Measurements from ENCODE around the gene GALNT9.
"Not testable (repeated sequence)": the region's sequence is repeated elsewhere in the genome, so short reads cannot be mapped to it uniquely, and the experiment has no call there.

Gene GALNT9

DNA sequence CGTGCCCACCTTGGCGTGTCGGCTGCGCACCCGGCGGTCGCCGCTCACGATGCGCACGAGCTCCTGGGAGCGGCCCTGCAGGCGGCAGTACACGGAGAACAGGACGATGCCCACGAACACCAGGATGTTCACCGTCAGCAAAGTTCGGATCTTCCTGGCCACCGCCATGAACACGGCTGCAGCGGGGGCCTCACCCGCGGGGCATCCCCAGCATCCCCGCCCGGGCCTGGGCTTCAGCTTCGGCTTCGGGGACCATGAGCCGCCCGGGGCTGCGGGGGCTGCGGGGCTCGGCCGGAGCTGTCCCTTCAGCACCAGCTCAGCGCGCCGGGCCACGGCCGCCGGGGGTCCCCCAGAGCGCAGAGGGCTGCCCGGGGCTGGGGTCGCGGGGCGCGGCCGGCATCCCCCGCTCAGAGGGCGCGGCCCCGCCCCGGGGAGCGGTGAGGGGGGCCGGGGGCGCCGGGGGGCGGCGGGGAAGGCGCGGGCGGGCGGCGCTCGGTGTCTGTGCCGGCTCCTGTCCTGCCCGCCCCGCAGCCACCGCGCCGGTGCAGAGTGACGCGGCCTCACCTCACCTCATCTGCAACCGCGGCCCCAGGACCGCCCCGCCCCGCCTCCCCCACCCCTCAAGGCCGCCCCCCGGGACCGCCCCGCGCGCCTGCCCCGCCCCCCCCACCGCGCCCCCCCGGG, at the start of gene GALNT9:
TSS of gene GALNT9 (minus strand) at position 554 of the 684 bp plus-strand sequence. CDS start at position 168, 386 bp downstream.
- Histone ChIP-seq H3K4me3 (ENCODE audit: low read length) (no peak within 1 kb of the TSS), H3K4me1 (ENCODE audit: insufficient read depth, low read length) (no peaks in the 10 kb centered on the region), H3K9me3 (ENCODE audit: low read length) (no peaks in the 10 kb centered on the region), H2AFZ (ENCODE audit: low read depth, low read length) (no peak within 1 kb of the TSS), H3K27me3 (ENCODE audit: insufficient read depth, low read length) (peaks cover 45% of the 10 kb centered on the region), H3K36me3 (ENCODE audit: insufficient read depth, low read length) (no peaks in the 10 kb centered on the region)

GRCh38 chr12:132379057-132379456, 49.7 kb upstream of the GALNT9 start:
- H2AFZ ChIP-seq (ENCODE audit: low read depth, low read length); H3K36me3 ChIP-seq (ENCODE audit: insufficient read depth, low read length); H3K9me3 ChIP-seq (ENCODE audit: low read length); H3K4me1 ChIP-seq (ENCODE audit: insufficient read depth, low read length); H3K4me3 ChIP-seq (ENCODE audit: low read length): not testable (repeated sequence)
- H3K27me3 ChIP-seq (ENCODE audit: insufficient read depth, low read length): peaks cover 43% of the 10 kb centered on the region

- H3K27me3 ChIP-seq (ENCODE audit: insufficient read depth, low read length): peaks cover 34% of the 10 kb centered on the region
- no peak overlapping the region for H3K4me3 ChIP-seq (ENCODE audit: low read length)
These were observed 47.8 kb upstream of the GALNT9 start for GRCh38 chr12:132377147-132377546.

DNA sequence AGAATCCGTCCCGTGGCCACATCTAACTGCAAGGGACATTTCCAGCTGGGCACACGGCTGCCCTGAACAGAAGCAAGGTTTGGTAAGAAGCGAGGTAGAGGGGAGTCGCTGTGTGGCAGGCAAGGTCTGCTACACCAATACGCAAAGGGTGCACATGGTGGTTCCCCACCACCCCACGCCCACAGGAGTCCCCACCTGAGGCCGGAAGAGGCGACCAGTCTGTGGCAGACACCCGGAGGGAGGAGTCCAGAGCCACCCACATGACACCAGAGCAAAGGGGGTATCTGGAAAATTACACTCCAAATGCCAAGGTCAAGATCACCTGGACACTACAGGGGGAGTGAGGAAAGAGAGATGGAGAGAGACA, 47.1 kb upstream of the GALNT9 start:
- peaks cover 15% of the 10 kb centered on the region for H3K4me1 ChIP-seq (ENCODE audit: insufficient read depth, low read length)
- no peak overlapping the region for H2AFZ ChIP-seq (ENCODE audit: low read depth, low read length)
- no peaks in the 10 kb centered on the region for H3K36me3 ChIP-seq (ENCODE audit: insufficient read depth, low read length)
- no peak overlapping the region for H3K4me3 ChIP-seq (ENCODE audit: low read length)
- H3K27me3 ChIP-seq (ENCODE audit: insufficient read depth, low read length): peaks cover 27% of the 10 kb centered on the region
- H3K9me3 ChIP-seq (ENCODE audit: low read length): no peaks in the 10 kb centered on the region

More at GRCh38 chr12:132377147-132377546, 47.8 kb upstream of the GALNT9 start:
- Histone ChIP-seq H3K36me3 (ENCODE audit: insufficient read depth, low read length) (no peaks in the 10 kb centered on the region), H2AFZ (ENCODE audit: low read depth, low read length) (no peak overlapping the region), H3K9me3 (ENCODE audit: low read length) (no peaks in the 10 kb centered on the region), H3K4me1 (ENCODE audit: insufficient read depth, low read length) (peaks cover 15% of the 10 kb centered on the region)

DNA sequence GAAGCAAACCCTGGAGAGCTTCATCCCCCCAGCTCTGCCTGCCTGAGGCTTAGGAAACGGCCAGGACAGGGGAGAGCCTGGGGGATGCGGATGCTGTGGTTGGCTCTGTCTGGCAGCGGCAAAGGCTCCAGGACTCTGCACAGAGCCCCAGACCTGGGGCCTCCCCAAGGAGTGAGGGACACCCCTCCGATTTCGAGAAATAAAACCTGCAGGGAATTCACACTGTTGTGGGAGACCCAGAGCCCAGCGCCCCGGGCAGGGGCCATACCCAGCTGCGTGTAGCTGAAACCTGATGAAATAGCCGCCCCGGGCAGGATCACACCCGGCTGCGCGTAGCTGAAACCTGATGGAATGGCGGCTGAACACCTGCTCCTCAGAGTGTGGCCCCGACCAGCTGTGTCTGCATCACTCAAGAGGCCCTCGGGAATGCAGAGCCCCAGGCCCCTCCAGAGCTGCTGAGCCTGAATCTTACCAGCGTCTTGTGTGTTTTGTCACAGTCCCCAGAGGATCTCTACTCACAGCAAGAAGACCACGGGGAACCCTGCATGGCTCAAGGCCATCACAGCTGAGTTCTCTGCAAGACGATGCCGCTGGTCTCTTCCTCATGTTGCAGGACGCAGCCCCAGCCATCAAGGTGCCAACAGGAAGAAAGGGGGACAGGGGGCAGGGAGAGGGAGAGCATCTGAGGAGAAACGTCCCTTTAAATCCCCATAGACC, 46.5 kb upstream of the GALNT9 start:
- no peak overlapping the region for H2AFZ ChIP-seq (ENCODE audit: low read depth, low read length)
- H3K36me3 ChIP-seq (ENCODE audit: insufficient read depth, low read length): no peaks in the 10 kb centered on the region
- H3K4me1 ChIP-seq (ENCODE audit: insufficient read depth, low read length): peaks cover 15% of the 10 kb centered on the region
- H3K9me3 ChIP-seq (ENCODE audit: low read length): peaks cover 2% of the 10 kb centered on the region
- peaks cover 23% of the 10 kb centered on the region for H3K27me3 ChIP-seq (ENCODE audit: insufficient read depth, low read length)
- no peak overlapping the region for H3K4me3 ChIP-seq (ENCODE audit: low read length)

DNA sequence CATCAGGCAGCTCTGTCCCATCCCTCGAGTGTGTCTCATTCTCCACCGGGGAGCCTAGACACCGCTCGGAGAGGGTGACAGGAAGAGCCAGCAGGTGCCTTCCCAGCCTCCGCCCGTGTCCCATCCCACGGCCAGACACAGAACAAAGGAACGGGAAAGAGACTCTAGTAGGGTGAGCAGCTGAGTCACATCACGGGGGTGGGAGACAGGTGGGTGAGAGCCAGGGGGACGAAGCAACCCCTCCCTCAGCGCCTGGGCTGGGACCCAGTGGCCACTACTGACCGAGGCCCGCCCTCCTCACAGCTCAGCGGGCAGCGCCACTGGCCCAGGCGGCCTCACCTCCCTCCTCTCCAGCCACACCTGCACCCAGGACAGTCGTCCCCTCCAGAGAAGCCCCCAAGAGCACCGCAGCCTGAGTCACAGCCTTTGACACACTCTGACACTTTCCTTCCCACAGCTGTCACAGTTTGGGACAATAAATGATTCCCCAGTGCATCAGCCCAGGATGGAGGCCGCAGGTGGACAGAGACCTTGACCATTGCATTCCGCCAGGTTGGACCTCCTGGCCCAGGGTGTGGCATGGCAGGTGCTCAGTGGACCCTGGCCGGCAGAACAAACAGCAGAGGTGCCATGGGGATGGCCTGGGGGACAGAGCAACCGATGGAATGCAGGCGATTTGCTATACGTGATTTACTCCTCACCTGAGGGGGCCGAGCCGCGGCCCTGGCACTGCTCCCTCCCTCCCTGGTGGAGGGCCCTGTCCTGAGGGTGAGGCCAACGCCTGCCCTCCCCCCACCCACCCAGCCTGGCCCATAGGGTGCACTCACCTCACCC, 45.4 kb upstream of the GALNT9 start:
- no peak overlapping the region for H2AFZ ChIP-seq (ENCODE audit: low read depth, low read length)
- no peaks in the 10 kb centered on the region for H3K36me3 ChIP-seq (ENCODE audit: insufficient read depth, low read length)
- H3K9me3 ChIP-seq (ENCODE audit: low read length): peaks cover 3% of the 10 kb centered on the region
- H3K4me3 ChIP-seq (ENCODE audit: low read length): no peak overlapping the region
- peaks cover 14% of the 10 kb centered on the region for H3K27me3 ChIP-seq (ENCODE audit: insufficient read depth, low read length)
- peaks cover 15% of the 10 kb centered on the region for H3K4me1 ChIP-seq (ENCODE audit: insufficient read depth, low read length)

DNA sequence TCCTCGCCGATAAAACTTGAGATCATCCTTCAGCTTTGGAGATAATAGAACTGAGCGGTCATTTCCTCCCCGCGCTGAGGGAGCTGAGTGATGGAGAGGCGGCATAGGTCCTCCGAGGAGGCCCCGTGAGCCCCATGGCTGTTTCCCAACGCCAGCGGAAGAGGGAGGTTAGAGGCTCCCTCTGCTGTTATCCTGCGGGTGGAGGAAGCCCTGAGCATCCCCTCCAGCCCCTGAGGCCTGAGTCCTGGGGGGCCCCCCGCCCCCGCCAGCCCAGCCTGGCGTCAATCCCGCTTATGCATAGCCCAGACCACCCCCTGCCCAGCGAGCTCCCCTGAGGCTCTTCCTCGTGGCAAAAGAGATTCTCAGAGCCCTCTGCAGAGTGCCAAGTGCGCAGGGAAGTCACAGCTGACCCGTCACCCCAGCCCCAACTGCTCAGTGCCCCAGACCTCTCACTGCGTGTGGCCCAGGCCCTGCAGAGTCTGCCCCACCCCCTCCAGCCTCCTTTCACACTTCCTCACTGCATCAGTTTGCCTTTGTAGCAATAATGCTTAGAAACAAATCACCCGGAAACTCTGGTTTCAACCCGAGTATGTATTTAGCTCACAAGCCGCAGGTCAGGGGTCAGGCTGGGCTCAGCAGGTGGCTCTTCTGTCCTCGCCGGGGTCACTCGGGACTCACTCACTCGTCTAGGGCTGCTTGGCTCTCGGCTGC, 44.7 kb upstream of the GALNT9 start:
- no peak overlapping the region for H2AFZ ChIP-seq (ENCODE audit: low read depth, low read length)
- H3K27me3 ChIP-seq (ENCODE audit: insufficient read depth, low read length): peaks cover 10% of the 10 kb centered on the region
- H3K9me3 ChIP-seq (ENCODE audit: low read length): peaks cover 3% of the 10 kb centered on the region
- H3K4me3 ChIP-seq (ENCODE audit: low read length): no peak overlapping the region
- peaks cover 15% of the 10 kb centered on the region for H3K4me1 ChIP-seq (ENCODE audit: insufficient read depth, low read length)
- no peaks in the 10 kb centered on the region for H3K36me3 ChIP-seq (ENCODE audit: insufficient read depth, low read length)

- Histone ChIP-seq H2AFZ (ENCODE audit: low read depth, low read length) (no peak overlapping the region), H3K9me3 (ENCODE audit: low read length) (peaks cover 3% of the 10 kb centered on the region), H3K4me3 (ENCODE audit: low read length) (no peak overlapping the region), H3K36me3 (ENCODE audit: insufficient read depth, low read length) (no peaks in the 10 kb centered on the region), H3K27me3 (ENCODE audit: insufficient read depth, low read length) (peaks cover 2% of the 10 kb centered on the region), H3K4me1 (ENCODE audit: insufficient read depth, low read length) (peaks cover 7% of the 10 kb centered on the region)
These were observed 38.5 kb upstream of the GALNT9 start for GRCh38 chr12:132367852-132368251.

DNA sequence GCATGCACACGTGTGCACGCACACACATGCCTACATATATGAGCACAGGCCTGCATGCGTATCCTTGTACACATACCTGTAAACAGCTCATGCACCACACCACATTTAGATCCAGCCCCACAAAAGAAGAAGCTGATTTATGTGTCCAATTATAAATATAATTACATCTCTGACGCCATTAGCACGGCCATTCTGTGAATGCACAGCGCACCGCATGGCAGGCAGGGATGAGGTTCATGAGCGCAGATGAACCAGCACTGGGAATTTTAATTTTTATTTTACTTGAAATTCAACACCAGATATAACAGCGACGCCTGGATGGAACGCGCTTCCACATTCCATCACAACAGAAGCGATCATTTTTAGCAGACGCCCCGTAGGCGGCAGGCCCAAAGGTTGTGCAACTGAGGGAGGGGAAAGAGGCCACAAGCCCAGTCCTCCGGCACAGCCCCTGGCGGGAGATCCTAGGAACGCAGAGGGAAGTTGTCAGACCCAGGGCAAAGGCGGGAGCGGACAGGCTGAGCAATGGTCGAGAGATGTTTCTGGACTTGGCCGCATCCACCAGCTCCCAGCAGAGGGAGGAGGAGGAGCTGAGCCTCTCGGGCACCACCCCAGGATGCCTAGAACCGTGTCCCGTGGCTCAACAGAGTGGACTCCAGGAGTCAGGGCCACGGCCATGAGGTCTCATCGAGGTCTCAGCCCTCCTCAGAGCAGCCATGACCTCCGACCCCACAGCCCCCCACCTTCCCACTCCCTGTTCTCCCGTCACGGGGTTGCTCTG, 37.9 kb upstream of the GALNT9 start:
- H2AFZ ChIP-seq (ENCODE audit: low read depth, low read length): no peak overlapping the region
- H3K27me3 ChIP-seq (ENCODE audit: insufficient read depth, low read length): peaks cover 2% of the 10 kb centered on the region
- H3K4me1 ChIP-seq (ENCODE audit: insufficient read depth, low read length): peaks cover 7% of the 10 kb centered on the region
- H3K4me3 ChIP-seq (ENCODE audit: low read length): no peak overlapping the region
- H3K9me3 ChIP-seq (ENCODE audit: low read length): peaks cover 3% of the 10 kb centered on the region
- H3K36me3 ChIP-seq (ENCODE audit: insufficient read depth, low read length): no peaks in the 10 kb centered on the region

DNA sequence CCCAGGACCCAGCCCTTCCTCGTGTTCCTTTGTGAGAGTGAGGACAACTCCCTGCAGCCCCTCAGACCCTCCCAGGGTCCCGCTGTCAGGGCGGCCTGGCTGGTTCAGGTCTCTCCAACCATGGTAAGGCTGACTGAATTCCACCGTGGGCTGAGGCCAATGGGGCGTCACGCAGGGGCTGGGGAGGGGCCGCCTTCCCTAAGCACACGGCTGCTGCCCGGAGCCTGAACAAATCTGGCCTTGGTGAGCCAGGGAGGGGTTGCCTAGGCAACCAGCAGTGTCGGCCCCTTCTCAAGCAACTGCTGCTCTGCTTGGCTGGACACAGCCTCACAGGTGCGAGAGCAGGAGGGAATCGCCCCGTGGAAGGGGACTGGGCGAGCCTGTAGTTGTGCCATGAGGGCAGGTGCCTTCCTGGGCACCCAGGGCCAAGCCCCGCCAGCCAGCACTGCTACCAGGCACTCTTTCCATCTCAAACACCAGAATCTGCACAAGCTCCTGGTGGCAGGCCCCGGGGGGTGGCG, 37.0 kb upstream of the GALNT9 start:
- Histone ChIP-seq H3K27me3 (ENCODE audit: insufficient read depth, low read length) (peaks cover 2% of the 10 kb centered on the region), H3K4me3 (ENCODE audit: low read length) (no peak overlapping the region), H3K36me3 (ENCODE audit: insufficient read depth, low read length) (no peaks in the 10 kb centered on the region), H3K9me3 (ENCODE audit: low read length) (peaks cover 3% of the 10 kb centered on the region), H2AFZ (ENCODE audit: low read depth, low read length) (no peak overlapping the region), H3K4me1 (ENCODE audit: insufficient read depth, low read length) (peaks cover 7% of the 10 kb centered on the region)

GRCh38 chr12:132365226-132365625, 35.8 kb upstream of the GALNT9 start:
- no peak overlapping the region for H2AFZ ChIP-seq (ENCODE audit: low read depth, low read length)
- peaks cover 2% of the 10 kb centered on the region for H3K27me3 ChIP-seq (ENCODE audit: insufficient read depth, low read length)
- no peak overlapping the region for H3K4me3 ChIP-seq (ENCODE audit: low read length)
- peaks cover 7% of the 10 kb centered on the region for H3K4me1 ChIP-seq (ENCODE audit: insufficient read depth, low read length)
- H3K36me3 ChIP-seq (ENCODE audit: insufficient read depth, low read length): no peaks in the 10 kb centered on the region
- H3K9me3 ChIP-seq (ENCODE audit: low read length): no peaks in the 10 kb centered on the region

DNA sequence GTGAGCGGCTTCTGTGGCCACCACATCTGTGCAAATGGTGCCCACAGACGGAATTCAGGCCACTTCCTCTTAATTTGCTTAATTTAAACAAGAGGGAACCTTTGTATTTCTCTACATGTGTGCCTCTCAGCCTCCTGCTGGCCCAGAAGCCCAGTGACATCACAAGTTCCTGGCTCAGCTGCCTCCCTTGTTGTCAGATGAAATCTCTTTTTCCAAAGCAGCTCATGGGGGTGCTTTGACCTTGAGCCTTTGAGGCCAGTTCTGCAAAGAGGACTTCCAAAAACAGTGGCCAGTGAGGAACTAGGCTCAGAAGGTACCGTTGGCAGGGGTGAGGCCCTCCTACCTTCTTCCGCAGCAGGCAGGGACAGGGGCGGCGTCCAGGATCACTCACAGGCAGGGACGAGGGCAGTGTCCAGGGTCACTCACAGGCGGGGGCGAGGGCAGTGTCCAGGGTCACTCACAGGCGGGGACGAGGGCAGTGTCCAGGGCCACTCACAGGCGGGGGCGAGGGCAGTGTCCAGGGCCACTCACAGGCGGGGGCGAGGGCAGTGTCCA, 35.0 kb upstream of the GALNT9 start:
- no peak overlapping the region for H3K4me3 ChIP-seq (ENCODE audit: low read length)
- peaks cover 7% of the 10 kb centered on the region for H3K4me1 ChIP-seq (ENCODE audit: insufficient read depth, low read length)
- no peaks in the 10 kb centered on the region for H3K9me3 ChIP-seq (ENCODE audit: low read length)

More for the DNA sequence above, 35.0 kb upstream of the GALNT9 start:
- Histone ChIP-seq H3K36me3 (ENCODE audit: insufficient read depth, low read length) (no peaks in the 10 kb centered on the region), H3K27me3 (ENCODE audit: insufficient read depth, low read length) (peaks cover 2% of the 10 kb centered on the region), H2AFZ (ENCODE audit: low read depth, low read length) (no peak overlapping the region)

All from neuron (in vitro differentiated cells).